RWPE2 (cell line): Measurements from ENCODE around the gene TTC13.

Experiments used
- ATAC-seq: fragments of 200-7000 bp; cut with Tn5 transposase; 3 replicates; pipeline ENCODE4 v1.9.1; 2021; ENCODE audit warnings: low read depth
- DNase-seq: peaks from one replicate; pipeline ENCODE4 v3.0.0-alpha.2; 2020; ENCODE audit warnings: low spot score
- H3K27ac ChIP-seq: fragments of 450-650 bp; 2 replicates; pipeline ENCODE4 v1.5.1; 2017; ENCODE audit warnings: mild to moderate bottlenecking; ENCODE audit not compliant: poor library complexity, severe bottlenecking
- H3K27me3 ChIP-seq: fragments of 250-450 bp; sonication (Bioruptor Pico); 2 replicates; pipeline ENCODE4 v1.5.1; 2021; ENCODE audit warnings: mild to moderate bottlenecking, moderate library complexity; ENCODE audit not compliant: insufficient read depth, poor library complexity, severe bottlenecking
- H3K36me3 ChIP-seq: fragments of 250-450 bp; sonication (Bioruptor Pico); 2 replicates; pipeline ENCODE4 v1.5.1; 2020; ENCODE audit warnings: low read depth, mild to moderate bottlenecking, moderate library complexity
- H3K4me1 ChIP-seq: fragments of 250-450 bp; sonication (Bioruptor Pico); 2 replicates; pipeline ENCODE4 v1.5.1; 2021; ENCODE audit warnings: mild to moderate bottlenecking, moderate library complexity; ENCODE audit not compliant: insufficient read depth, poor library complexity, severe bottlenecking
- H3K4me3 ChIP-seq: fragments of 250-450 bp; sonication (Bioruptor Pico); 2 replicates; pipeline ENCODE4 v1.5.1; 2021; ENCODE audit warnings: mild to moderate bottlenecking, moderate library complexity; ENCODE audit not compliant: severe bottlenecking
- H3K9me3 ChIP-seq: fragments of 250-450 bp; sonication (Bioruptor Pico); 2 replicates; pipeline ENCODE4 v1.5.1; 2021; ENCODE audit warnings: mild to moderate bottlenecking, moderate library complexity; ENCODE audit not compliant: severe bottlenecking
- TF ChIP-seq, protein P1 (sequence below): fragments of 450-650 bp; IDR thresholded peaks from one replicate; pipeline ENCODE4 v1.5.1; 2017; ENCODE audit warnings: mild to moderate bottlenecking, moderate library complexity; ENCODE audit not compliant: poor library complexity, severe bottlenecking

TTC13 gene

DNA sequence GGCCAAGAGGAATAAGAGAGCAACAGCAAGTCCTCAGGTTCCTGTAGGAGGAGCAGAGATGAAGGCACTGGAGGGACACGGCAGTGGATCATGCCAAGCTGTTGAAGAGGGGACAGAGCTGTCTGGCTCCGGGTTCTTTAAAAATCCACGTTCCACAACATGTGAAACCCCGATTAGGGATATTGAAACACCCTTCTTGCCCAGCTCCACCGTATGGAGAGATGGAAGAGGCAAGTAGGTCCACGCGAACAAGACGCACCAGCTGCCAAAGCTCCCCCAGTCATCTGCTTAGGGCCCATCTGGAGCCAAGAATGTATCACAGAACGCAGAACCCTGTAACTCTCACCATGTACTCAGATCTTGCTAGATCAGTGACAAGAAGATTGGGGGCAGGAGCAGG lies 114.2 kb downstream of the TTC13 start:
- ATAC-seq (no peak), DNase-seq (no peak)
- H3K27me3 ChIP-seq, result no peaks in the 10 kb centered on the region
- H3K4me3 ChIP-seq, result no peak overlapping the region
- TF ChIP-seq, protein P1, sequence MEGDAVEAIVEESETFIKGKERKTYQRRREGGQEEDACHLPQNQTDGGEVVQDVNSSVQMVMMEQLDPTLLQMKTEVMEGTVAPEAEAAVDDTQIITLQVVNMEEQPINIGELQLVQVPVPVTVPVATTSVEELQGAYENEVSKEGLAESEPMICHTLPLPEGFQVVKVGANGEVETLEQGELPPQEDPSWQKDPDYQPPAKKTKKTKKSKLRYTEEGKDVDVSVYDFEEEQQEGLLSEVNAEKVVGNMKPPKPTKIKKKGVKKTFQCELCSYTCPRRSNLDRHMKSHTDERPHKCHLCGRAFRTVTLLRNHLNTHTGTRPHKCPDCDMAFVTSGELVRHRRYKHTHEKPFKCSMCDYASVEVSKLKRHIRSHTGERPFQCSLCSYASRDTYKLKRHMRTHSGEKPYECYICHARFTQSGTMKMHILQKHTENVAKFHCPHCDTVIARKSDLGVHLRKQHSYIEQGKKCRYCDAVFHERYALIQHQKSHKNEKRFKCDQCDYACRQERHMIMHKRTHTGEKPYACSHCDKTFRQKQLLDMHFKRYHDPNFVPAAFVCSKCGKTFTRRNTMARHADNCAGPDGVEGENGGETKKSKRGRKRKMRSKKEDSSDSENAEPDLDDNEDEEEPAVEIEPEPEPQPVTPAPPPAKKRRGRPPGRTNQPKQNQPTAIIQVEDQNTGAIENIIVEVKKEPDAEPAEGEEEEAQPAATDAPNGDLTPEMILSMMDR, result no peak
- H3K4me1 ChIP-seq, result peaks cover 8% of the 10 kb centered on the region
- H3K27ac ChIP-seq, result no peak overlapping the region
- H3K36me3 ChIP-seq, result no peaks in the 10 kb centered on the region
- H3K9me3 ChIP-seq, result no peaks in the 10 kb centered on the region

DNA sequence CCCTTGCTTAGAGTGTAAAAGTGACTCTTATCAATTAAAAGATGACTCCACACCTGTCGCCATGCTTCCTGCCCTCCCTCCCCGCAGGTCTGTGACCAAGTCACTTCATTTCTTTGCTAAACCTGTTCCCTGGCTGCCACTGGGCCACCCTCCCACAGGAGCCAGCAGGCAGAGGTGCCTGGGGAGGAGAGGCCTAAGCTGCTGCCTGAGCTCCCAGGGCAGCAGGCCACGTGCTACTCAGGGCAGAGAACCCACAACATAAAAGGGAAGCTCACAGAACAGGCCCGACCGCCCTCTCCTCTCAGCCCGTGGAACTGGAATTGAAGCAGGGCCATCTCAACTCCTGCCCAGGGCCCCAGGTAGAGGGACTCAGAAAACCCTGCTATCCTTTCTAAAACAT lies 115.2 kb downstream of the TTC13 start:
- DNase-seq (no peak), ATAC-seq (no peak)
- no peak overlapping the region for H3K4me3 ChIP-seq
- H3K4me1 ChIP-seq, result peaks cover 8% of the 10 kb centered on the region
- no peaks in the 10 kb centered on the region for H3K36me3 ChIP-seq
- H3K27me3 ChIP-seq, result no peaks in the 10 kb centered on the region
- TF ChIP-seq, protein P1, result no peak
- H3K27ac ChIP-seq, result no peak overlapping the region
- H3K9me3 ChIP-seq, result no peaks in the 10 kb centered on the region

DNA sequence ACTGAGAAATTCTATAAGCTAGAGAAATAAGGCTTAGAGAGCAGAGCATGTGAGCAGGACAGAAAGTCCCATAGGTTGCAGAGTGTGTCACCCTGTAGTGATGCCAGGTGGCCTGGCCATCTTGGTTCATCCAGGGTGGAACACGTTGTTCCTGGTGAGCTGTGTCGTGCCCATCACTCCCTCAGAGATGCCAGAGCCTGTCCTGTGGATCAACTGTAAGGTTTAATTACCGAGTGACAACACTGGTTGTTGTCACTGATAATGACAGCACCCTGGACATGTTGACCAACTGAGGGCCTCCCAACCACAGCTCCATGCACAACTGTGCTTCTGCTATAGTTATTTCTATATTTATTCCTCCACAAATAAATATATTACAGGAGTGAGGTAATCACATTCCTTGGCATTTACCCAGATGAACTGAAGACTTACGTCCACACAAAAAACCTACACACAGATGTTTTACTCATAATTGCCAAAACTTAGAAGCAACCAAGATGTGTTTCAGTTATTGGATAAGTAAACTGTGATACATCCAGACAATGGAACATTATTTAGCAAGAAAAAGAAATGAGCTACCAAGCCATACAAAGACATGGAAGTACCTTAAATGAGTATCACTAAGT lies 116.6 kb downstream of the TTC13 start:
- no peak for DNase-seq
- peaks cover 3% of the 10 kb centered on the region for H3K4me1 ChIP-seq
- H3K27ac ChIP-seq, result no peak overlapping the region
- no peak for ATAC-seq
- no peaks in the 10 kb centered on the region for H3K36me3 ChIP-seq
- no peaks in the 10 kb centered on the region for H3K27me3 ChIP-seq
- TF ChIP-seq, protein P1, result no peak
- H3K4me3 ChIP-seq, result no peak overlapping the region
- H3K9me3 ChIP-seq, result no peaks in the 10 kb centered on the region

DNA sequence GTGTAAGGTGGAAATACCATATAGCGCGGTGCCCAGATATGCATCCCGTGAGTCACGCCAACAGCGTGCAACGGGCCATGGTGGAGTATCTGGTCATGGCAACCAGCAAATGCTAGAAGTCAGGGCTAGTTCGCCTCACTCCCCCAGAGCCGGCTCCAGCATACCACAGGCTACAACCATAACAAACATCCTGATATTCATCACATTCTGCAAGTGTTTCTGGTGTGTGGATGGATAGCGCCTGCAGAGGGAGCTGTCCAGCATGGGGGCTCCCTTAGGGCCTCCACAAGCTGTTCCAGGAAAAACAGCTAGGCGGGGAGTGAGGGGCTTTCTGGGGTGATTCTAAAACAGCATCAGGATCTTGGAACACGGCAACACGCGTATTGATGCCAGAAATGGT lies 117.2 kb downstream of the TTC13 start:
- Histone ChIP-seq H3K4me3 (no peak overlapping the region), H3K27ac (no peak overlapping the region), H3K4me1 (no peaks in the 10 kb centered on the region), H3K9me3 (no peaks in the 10 kb centered on the region), H3K36me3 (no peaks in the 10 kb centered on the region), H3K27me3 (no peaks in the 10 kb centered on the region)
- no peak for DNase-seq
- no peak for ATAC-seq
- TF ChIP-seq, protein P1, result no peak

DNA sequence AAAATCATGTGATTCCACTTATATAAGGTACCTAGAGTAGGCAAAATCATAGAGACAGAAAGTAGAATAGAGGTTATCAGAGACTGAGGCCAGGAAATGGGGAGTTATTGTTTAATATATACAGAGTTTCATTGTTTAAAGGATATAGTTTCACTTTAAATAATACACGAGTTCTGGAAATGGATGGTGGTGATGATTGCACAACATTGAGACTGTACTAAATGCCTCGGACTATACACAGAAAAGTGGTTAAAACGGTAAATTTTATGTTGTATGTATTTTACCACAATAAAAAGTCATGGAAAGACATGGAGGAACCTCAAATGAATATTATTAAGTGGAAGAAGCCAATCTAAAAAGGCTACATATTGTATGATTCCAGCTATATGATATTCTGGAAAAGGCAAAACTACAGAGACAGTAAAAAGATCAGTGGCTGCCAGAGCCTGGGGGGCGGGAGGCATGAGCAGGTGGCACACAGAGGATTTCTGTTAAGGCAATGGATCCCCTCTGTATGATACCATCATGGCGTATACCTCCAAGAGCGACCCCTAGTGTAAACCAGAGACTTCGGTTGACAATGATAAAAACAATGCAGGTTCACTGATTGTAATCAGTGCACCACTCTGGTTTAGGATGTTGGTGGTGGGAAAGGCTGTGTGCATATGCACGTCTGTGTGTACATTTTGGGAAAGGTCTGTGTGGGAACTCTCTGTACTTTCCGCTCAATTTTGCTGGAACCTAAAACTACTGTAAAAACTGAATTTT lies 117.9 kb downstream of the TTC13 start:
- H3K4me1 ChIP-seq, result no peaks in the 10 kb centered on the region
- ATAC-seq (no peak), DNase-seq (no peak)
- H3K27me3 ChIP-seq, result no peaks in the 10 kb centered on the region
- TF ChIP-seq, protein P1, result no peak
- no peaks in the 10 kb centered on the region for H3K9me3 ChIP-seq
- H3K4me3 ChIP-seq, result no peak overlapping the region
- H3K36me3 ChIP-seq, result no peaks in the 10 kb centered on the region
- no peak overlapping the region for H3K27ac ChIP-seq
